Measurements from ENCODE around the gene KIRREL1. TPM values are rescaled to one million over a fixed set of nuclear protein-coding genes. Genes with fewer than 3 reads are reported as not detected.

KIRREL1 gene
- total RNA-seq, 2 experiments from 2014 or later = not detected

DNA sequence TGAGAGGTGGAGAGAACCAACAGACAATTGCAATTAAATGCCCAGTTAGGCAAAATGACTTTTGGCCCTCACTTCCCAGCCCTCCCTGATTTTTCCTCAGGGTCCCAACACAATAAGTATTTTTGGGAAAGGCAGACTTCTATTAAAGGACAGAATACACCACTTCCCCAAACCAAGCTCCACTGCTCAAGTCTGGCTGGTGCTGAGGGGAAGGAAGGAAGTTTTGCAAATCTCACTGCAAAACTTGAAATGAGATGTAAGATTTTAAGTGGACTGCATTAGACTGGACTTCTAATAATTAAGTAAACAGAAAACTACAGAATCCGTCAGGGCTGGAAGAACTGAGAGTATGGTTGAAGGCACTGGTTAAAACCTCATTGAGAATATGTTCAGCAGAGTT, 155.0 kb downstream of the KIRREL1 start:
- Histone ChIP-seq H3K4me1 (ENCODE audit: insufficient read depth, low read length) (peaks cover 18% of the 10 kb centered on the region), H3K27me3 (ENCODE audit: control insufficient read depth in 1 of 2, insufficient read depth in 2 of 2, low read length in 2 of 2) (no peaks in the 10 kb centered on the region), H3K4me3 (ENCODE audit: low read length) (no peak overlapping the region), H3K36me3 (ENCODE audit: insufficient read depth, low read length) (no peaks in the 10 kb centered on the region), H3K27ac (ENCODE audit: low read depth in 1 of 2, low read length in 2 of 2) (peak overlapping the region in 1 of 2 donors; percentile 20), H3K9me3 (ENCODE audit: control insufficient read depth in 1 of 2, insufficient read depth in 1 of 2, low read length in 2 of 2) (no peaks in the 10 kb centered on the region)
- DNase-seq = peak in 1 of 14 experiments; percentile 17
- TF ChIP-seq, protein P1, sequence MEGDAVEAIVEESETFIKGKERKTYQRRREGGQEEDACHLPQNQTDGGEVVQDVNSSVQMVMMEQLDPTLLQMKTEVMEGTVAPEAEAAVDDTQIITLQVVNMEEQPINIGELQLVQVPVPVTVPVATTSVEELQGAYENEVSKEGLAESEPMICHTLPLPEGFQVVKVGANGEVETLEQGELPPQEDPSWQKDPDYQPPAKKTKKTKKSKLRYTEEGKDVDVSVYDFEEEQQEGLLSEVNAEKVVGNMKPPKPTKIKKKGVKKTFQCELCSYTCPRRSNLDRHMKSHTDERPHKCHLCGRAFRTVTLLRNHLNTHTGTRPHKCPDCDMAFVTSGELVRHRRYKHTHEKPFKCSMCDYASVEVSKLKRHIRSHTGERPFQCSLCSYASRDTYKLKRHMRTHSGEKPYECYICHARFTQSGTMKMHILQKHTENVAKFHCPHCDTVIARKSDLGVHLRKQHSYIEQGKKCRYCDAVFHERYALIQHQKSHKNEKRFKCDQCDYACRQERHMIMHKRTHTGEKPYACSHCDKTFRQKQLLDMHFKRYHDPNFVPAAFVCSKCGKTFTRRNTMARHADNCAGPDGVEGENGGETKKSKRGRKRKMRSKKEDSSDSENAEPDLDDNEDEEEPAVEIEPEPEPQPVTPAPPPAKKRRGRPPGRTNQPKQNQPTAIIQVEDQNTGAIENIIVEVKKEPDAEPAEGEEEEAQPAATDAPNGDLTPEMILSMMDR (IDR thresholded peaks at IDR 0.05) = no peak
- Mint-ChIP-seq H3K4me1 (ENCODE audit: low read depth) (peaks cover 28% of the 10 kb centered on the region), H3K4me3 (peak overlapping the region; percentile 97), H3K36me3 (ENCODE audit: low read depth) (peaks cover 5% of the 10 kb centered on the region), H3K9me3 (no peaks in the 10 kb centered on the region), H3K27ac (peak overlapping the region; percentile 76), H3K27me3 (no peaks in the 10 kb centered on the region)
- CTCF ChIA-PET = no interaction called here
- intact Hi-C loops (cut with DNase I, micrococcal nuclease) = no loop called here
- POLR2A ChIA-PET = no interaction called here
- no peak for ATAC-seq (ENCODE audit: poor library complexity)

DNA sequence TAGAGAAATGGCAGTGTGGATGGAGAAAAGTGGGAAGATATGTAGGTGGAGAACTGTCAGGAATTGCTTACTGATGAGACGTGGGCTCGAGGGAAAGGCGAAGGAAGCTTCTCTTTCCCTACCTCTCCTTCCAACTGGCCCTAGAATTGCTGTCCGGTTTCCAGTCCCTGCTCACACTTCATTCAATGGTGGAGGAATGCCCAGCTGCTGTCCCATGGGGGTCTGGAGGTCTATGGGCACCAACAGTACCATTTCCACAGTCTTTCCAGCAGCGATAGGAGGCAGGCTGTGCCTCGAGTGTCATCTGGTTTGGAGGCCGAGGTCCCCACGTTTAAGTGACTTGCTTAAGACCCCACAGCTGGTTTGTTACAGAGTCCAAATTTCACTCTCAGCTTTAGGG, 155.7 kb downstream of the KIRREL1 start:
- H3K4me1 Mint-ChIP-seq (ENCODE audit: low read depth) = peaks cover 28% of the 10 kb centered on the region
- Histone ChIP-seq H3K4me1 (ENCODE audit: insufficient read depth, low read length) (peaks cover 18% of the 10 kb centered on the region), H3K27ac (ENCODE audit: low read depth in 1 of 2, low read length in 2 of 2) (peak overlapping the region in 1 of 2 donors; percentile 5), H3K36me3 (ENCODE audit: insufficient read depth, low read length) (no peaks in the 10 kb centered on the region), H3K9me3 (ENCODE audit: control insufficient read depth in 1 of 2, insufficient read depth in 1 of 2, low read length in 2 of 2) (no peaks in the 10 kb centered on the region), H3K27me3 (ENCODE audit: control insufficient read depth in 1 of 2, insufficient read depth in 2 of 2, low read length in 2 of 2) (no peaks in the 10 kb centered on the region), H3K4me3 (ENCODE audit: low read length) (peak overlapping the region; percentile 77)
- H3K4me3 Mint-ChIP-seq = peak overlapping the region; percentile 97
- DNase-seq (peak in 1 of 14 experiments; percentile 5), ATAC-seq (ENCODE audit: poor library complexity) (peak; percentile 19)
- H3K27ac Mint-ChIP-seq = peak overlapping the region; percentile 76
- H3K9me3 Mint-ChIP-seq = no peaks in the 10 kb centered on the region
- intact Hi-C loops (cut with DNase I, micrococcal nuclease) = no loop called here
- ChIA-PET CTCF (interaction anchor here (1.4 kb wide), 1 partner anchor 31 kb away, joined by 4 read pairs; no protein-coding TSS in a partner anchor), POLR2A (interaction anchor here (1.2 kb wide), 1 partner anchor 24 kb away, joined by 3 read pairs; no protein-coding TSS in a partner anchor)
- TF ChIP-seq, protein P1 (IDR thresholded peaks at IDR 0.05) = no peak
- no peaks in the 10 kb centered on the region for H3K27me3 Mint-ChIP-seq
- peaks cover 5% of the 10 kb centered on the region for H3K36me3 Mint-ChIP-seq (ENCODE audit: low read depth)

Other genes with a start within 250 kb of the KIRREL1 start
- gene FCRL2, start 216.5 kb upstream of the KIRREL1 start, total RNA-seq = under 1 TPM; 0.11 to 0.20 TPM
- gene FCRL1, start 173.5 kb upstream of the KIRREL1 start, total RNA-seq = under 1 TPM; 0.60 to 0.98 TPM
- not detected for gene CD5L, start 151.8 kb upstream of the KIRREL1 start, total RNA-seq
- gene CD1D, start 187.2 kb downstream of the KIRREL1 start, total RNA-seq = under 1 TPM; 0.11 to 0.14 TPM